Epithelial cell of esophagus (primary cell): ENCODE data around the gene RGP1.

Experiments
- DNase-seq: peaks from one replicate; pipeline ENCODE4 v3.0.0; 2010; ENCODE audit warnings: low read depth
- H3K4me3 ChIP-seq: 2 replicates; pipeline ENCODE4 v1.5.1; 2011; ENCODE audit warnings: mild to moderate bottlenecking, low read length, control low read depth
- TF ChIP-seq, protein P1 (sequence below): IDR thresholded peaks from 2 replicates; pipeline ENCODE4 v1.5.1; 2011; ENCODE audit warnings: low read depth, mild to moderate bottlenecking, low read length, control low read depth, inconsistent platforms; ENCODE audit not compliant: insufficient read depth; ENCODE audit errors: missing control alignments

RGP1 gene

DNA sequence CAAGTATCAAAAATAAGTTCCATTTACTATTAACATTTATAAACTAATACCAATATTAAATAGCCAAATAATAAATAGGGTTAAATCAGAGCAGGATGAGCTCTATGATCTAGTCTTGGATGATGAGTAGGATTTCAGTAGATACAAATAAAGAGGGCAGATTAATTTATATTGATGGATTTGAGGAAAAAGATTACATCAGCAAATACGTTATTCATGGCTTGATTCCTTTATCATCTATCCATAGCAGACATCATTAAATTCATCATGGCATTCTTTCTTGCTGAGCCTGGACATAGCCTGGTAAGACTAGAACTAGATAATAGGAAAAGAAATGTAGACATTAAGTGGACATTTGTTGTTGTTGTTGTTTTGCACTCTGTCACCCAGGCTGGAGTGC is 18.4 kb downstream of the RGP1 start:
- H3K4me3 ChIP-seq = no peak overlapping the region
- DNase-seq = no peak
- TF ChIP-seq, protein P1, sequence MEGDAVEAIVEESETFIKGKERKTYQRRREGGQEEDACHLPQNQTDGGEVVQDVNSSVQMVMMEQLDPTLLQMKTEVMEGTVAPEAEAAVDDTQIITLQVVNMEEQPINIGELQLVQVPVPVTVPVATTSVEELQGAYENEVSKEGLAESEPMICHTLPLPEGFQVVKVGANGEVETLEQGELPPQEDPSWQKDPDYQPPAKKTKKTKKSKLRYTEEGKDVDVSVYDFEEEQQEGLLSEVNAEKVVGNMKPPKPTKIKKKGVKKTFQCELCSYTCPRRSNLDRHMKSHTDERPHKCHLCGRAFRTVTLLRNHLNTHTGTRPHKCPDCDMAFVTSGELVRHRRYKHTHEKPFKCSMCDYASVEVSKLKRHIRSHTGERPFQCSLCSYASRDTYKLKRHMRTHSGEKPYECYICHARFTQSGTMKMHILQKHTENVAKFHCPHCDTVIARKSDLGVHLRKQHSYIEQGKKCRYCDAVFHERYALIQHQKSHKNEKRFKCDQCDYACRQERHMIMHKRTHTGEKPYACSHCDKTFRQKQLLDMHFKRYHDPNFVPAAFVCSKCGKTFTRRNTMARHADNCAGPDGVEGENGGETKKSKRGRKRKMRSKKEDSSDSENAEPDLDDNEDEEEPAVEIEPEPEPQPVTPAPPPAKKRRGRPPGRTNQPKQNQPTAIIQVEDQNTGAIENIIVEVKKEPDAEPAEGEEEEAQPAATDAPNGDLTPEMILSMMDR = no peak

DNA sequence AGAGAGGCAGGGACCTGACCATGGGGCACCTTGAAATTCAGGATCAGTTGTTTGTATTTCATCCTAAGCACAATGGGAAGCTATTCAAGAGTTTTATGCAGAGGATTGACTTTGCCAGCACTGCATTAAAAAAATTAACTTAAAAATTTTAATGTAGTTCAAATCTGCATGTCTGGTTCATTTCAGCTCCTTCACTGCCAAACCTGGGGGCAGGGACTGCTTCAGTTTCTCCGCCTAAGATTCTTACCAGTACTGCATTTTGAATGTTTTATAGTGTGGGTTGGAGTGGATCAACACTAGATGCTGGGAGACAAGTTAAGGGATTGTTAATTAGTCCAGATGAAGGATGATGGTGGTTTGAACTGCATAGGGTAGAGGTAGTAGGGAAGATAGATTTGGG is 20.7 kb downstream of the RGP1 start:
- TF ChIP-seq, protein P1 = no peak
- no peak for DNase-seq
- H3K4me3 ChIP-seq = no peak overlapping the region

DNA sequence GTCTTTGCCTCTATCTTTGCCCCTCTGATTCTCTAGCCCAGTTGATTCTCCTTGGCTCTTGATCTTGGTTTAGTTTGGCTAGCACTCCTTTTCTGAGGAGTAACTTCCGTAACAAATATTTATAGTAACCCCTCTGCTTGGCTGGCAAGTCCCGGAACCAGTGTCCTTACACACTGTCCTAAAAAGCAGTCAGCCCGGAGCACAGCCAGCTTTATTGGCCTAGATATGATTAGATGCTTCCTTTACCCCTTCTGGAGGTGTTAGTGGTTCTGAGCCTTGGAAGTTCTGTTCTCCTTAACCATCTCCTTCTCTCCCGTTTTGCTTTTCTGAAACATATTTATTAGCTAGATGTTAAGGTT is 22.0 kb downstream of the RGP1 start:
- TF ChIP-seq, protein P1 = no peak
- H3K4me3 ChIP-seq = no peak overlapping the region
- DNase-seq = no peak

DNA sequence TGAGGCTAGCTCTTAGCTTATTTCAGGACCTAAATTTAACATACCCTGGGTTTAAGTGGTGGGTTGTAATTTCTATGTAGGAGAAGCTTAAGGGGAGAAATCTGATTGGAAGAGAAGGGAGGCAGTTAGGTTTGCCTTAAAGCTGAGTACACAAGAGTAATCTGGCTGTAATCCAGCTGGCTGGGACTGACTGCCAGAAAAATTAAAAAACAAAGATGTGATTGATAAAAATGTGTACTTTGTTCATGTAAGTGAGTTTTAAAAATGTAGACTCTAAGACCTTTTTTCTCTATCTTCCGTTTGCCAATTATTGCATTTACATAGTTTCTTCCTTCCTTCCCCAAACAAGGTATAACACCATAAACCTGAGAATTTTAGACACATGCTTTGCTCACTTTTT is 22.4 kb downstream of the RGP1 start:
- TF ChIP-seq, protein P1 = no peak
- no peak overlapping the region for H3K4me3 ChIP-seq
- DNase-seq = peak; percentile 44

DNA sequence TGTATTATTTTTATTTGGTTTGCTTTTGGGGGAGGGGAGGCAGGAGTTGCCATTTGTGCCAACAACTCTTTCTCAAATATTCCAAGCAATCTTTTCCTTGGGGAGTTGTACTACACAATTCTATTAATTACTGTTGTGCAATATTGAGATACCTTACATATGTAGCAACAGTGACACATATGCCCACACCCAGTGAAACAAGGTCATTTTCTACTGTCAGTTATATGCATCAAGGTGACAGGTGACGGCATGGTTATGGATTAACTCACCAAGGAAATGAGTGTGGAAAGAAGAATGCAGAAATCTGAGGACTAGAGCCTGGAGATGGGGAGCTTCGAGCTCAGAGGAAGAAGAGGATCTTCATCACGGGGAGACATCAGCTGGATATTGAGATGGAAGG is 22.9 kb downstream of the RGP1 start:
- TF ChIP-seq, protein P1 = no peak
- no peak overlapping the region for H3K4me3 ChIP-seq
- peak; percentile 94 for DNase-seq

DNA sequence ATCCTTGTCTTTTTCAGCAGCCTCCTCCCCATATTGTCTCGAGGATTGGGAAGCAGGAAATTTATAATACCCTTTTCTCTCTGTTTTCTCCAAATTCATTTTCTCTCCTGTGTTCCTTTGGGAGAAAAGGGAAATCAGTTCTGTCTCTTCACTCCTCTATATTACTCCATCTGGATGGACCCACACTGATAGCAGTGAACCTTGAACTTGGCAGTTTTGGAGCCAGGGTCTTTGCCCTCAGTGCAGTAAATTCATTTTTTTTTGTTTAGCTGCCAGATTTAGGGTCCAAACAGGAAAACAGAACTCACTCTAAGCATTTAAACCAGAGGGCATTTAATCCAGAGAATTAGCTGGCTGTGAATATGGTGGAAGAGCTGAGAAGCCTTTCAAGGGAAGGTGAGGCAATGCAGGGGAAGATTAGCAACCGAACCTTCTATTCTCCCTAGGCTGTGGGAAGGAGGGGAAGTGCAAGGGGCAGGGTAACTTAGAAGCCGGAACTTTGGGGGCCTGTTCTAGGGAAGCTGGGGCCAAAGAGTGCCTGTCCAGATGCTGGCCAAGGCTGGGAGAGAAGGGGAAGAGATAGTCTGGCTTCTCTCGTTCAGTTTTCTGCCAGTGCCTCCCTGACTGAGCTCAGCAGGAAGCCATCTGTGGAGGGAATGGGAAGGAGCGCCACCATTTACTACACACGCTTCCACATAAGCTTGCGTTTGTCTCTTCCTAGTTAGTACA is 26.0 kb downstream of the RGP1 start:
- no peak for DNase-seq
- H3K4me3 ChIP-seq = no peak overlapping the region
- TF ChIP-seq, protein P1 = no peak

DNA sequence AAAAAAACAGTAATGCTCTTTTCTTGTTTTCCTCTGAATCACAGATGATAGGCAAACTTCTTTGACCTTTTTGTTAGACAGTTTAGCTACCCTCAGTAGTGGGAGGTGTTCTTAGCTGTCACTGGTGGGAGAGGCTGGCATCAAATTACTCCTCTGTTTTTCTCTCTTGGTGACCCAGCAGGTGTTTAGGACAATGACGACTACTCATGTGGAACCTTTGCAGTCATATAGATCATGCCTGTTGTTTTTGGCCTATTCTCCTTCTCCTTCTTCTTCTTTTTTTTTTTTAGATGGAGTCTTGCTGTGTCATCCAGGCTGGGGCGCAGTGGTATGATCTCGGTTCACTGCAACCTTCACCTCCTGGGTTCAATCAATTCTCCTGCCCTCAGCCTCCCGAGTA is 26.9 kb downstream of the RGP1 start:
- H3K4me3 ChIP-seq = no peak overlapping the region
- TF ChIP-seq, protein P1 = no peak
- DNase-seq = no peak
